Cardiac muscle cell (in vitro differentiated cells and primary cell): Measurements from ENCODE around the gene TEDC1. TPM values are rescaled to one million over a fixed set of nuclear protein-coding genes. Genes with fewer than 3 reads are reported as not detected.

Experiments
- DNase-seq, 2 donors: peaks; one replicate each; pipeline versions ENCODE4 v3.0.0 to v3.0.0-alpha.2; 2010 to 2017; ENCODE audit warnings: low read depth in 1 of 2, low spot score in 1 of 2
- H3K27ac ChIP-seq: fragments of 200-600 bp; sonication (generic); 2 replicates; pipeline ENCODE4 v1.5.1; 2016
- H3K27me3 ChIP-seq: fragments of 200-600 bp; sonication (generic); 2 replicates; pipeline ENCODE4 v1.6.0; 2016; ENCODE audit warnings: control low read depth
- H3K36me3 ChIP-seq: fragments of 200-600 bp; sonication (generic); 2 replicates; pipeline ENCODE4 v1.5.1; 2016; ENCODE audit warnings: control low read depth
- H3K4me1 ChIP-seq: fragments of 200-600 bp; sonication (generic); 2 replicates; pipeline ENCODE4 v1.8.1; 2017; ENCODE audit warnings: low read depth, mild to moderate bottlenecking, mixed run types
- H3K4me3 ChIP-seq: fragments of 200-600 bp; sonication (generic); 2 replicates; pipeline ENCODE4 v1.5.1; 2016; ENCODE audit warnings: mild to moderate bottlenecking
- H3K9me3 ChIP-seq: fragments of 200-600 bp; sonication (generic); 2 replicates; pipeline ENCODE4 v1.5.1; 2017; ENCODE audit warnings: low read depth, mild to moderate bottlenecking, control low read depth
- polyA plus RNA-seq: library from polyadenylated mRNA; unstranded; fragments of >200 nt; fragmentation: Nextera tagmentation; extraction: Ambion mirVana; gene quantifications from 2 replicates; pipeline ENCODE4 v1.2.1, GENCODE V29; 2016
- total RNA-seq: library from RNA; depleted of rRNA; stranded (reverse); fragments of >200 nt; gene quantifications from 2 replicates; pipeline ENCODE4 v1.2.3, GENCODE V29; 2016
- TF ChIP-seq, protein P1 (sequence below): IDR thresholded peaks from 2 replicates; pipeline ENCODE4 v1.5.1; 2012; ENCODE audit warnings: low read depth, mild to moderate bottlenecking, low read length

TEDC1 gene
- total and polyA plus RNA-seq, 2 experiments from 2014 or later: 27.4 to 33.0 TPM

DNA sequence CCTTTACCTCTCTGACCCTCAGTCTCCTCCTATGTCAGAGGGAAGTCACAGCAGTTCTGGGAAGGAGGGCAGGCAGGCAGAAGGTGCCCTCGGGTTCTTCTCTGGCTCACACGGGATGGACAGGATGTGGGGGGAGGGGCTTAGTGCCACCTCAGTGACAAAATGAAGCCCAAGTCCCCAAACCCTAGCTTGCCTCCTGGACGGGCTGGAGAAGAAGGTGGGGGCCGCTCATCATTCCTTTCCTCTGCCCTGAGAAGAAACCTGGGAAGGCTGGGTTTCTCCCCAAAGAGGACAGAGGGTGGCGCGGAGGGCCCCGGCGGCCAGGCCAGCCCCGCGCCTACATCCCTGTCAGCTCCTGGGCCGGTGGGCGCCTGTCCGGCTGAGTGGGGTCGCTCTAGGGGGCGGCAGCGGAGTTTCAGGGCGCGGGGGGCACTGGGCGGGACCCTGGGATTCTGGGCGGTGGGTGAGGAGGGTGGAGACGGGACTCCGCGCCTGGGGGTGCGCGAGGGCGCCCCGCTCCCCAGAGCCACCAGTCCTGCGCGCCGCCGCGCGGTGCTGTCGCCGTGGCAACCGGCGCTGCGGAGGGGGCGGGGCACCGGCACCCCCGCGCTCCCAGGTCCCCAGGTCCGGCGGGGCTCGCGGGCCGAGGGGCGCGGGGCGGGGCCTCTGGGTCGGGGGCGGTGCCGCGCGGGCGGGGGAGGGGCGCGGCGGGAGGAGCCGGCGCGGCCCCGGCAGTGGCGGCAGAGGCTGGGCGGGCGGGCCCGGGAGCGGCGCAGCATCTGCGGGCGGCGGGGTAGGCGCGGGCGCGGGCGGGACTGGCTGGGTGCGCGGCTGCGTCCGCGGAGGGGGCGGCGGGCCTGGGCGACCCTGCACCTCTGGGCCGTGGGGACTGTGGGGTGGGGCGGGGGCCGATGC lies 35.1 kb downstream of the TEDC1 start, which contains the start of gene TMEM121:
Gene TMEM121, plus strand, starts transcription at position 723 of the 915 bp plus-strand sequence. CDS start 2,252 bp downstream, outside the sequence.
- Histone ChIP-seq H3K36me3 (no peaks in the 10 kb centered on the region), H3K27ac (no peak within 1 kb of the TSS), H3K27me3 (no peaks in the 10 kb centered on the region), H3K4me3 (peak within 1 kb of the TSS; percentile 34), H3K9me3 (no peaks in the 10 kb centered on the region), H3K4me1 (no peaks in the 10 kb centered on the region)
- TF ChIP-seq, protein P1, sequence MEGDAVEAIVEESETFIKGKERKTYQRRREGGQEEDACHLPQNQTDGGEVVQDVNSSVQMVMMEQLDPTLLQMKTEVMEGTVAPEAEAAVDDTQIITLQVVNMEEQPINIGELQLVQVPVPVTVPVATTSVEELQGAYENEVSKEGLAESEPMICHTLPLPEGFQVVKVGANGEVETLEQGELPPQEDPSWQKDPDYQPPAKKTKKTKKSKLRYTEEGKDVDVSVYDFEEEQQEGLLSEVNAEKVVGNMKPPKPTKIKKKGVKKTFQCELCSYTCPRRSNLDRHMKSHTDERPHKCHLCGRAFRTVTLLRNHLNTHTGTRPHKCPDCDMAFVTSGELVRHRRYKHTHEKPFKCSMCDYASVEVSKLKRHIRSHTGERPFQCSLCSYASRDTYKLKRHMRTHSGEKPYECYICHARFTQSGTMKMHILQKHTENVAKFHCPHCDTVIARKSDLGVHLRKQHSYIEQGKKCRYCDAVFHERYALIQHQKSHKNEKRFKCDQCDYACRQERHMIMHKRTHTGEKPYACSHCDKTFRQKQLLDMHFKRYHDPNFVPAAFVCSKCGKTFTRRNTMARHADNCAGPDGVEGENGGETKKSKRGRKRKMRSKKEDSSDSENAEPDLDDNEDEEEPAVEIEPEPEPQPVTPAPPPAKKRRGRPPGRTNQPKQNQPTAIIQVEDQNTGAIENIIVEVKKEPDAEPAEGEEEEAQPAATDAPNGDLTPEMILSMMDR: no peak
- peak in 1 of 2 donors; percentile 48 for DNase-seq

DNA sequence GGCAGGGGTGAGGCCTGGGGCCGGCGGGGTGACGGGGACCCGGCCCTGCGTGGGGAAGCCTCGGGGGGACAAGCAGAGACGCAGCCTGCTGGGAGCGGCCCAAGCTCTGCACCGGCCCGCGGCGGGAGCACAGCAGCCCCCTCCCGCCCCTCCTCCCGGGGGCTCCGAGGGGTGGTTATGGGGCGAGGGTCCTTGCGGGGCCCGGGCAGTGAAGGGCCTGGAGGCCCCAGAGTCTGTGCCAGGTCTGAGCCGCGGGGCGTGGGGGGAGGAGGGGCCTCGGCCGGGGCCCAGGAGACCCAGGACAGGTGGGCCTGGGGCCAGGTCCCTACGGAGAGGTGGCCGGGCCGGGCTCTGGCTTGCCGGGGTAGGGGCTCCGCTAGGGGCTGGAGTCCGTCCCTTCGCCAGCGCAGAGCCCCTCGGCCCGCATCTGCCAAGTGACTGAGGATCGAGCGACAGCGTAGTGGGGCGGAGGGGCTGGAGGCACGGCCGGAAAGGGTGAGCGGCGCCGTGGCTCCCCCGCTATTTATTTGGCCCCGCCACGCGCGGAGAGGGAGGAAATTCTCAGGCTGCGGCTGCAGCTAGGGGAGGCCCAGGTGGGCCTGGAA lies 35.8 kb downstream of the TEDC1 start:
- no peaks in the 10 kb centered on the region for H3K9me3 ChIP-seq
- TF ChIP-seq, protein P1: no peak
- H3K27ac ChIP-seq: no peak overlapping the region
- H3K27me3 ChIP-seq: no peaks in the 10 kb centered on the region
- no peaks in the 10 kb centered on the region for H3K4me1 ChIP-seq
- peak overlapping the region; percentile 34 for H3K4me3 ChIP-seq
- DNase-seq: no peak
- H3K36me3 ChIP-seq: no peaks in the 10 kb centered on the region

DNA sequence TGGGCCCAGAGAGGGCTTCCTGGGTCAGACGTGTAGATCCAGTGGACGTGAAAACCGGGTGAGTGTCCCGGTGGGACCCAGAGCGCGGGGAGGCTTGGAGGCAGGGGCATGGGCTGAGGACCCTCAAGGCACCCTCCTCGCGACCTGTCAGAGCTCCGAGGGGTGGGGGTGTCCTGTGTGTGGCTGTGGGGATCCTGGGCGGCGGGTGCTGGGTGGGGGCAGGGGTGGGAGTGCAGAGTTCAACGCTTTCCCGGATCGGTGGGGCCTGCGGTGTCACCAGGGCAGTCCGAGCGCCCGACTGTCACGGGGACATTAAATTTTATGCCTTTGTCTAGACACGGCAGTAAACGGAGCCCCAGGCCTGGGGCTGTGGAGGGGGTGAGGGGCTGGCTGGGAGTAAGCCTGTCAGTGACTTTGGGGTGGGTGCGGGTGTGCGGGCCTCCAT lies 36.4 kb downstream of the TEDC1 start:
- no peaks in the 10 kb centered on the region for H3K27me3 ChIP-seq
- TF ChIP-seq, protein P1: no peak
- H3K4me3 ChIP-seq: no peak overlapping the region
- DNase-seq: no peak
- no peaks in the 10 kb centered on the region for H3K9me3 ChIP-seq
- H3K4me1 ChIP-seq: no peaks in the 10 kb centered on the region
- H3K36me3 ChIP-seq: no peaks in the 10 kb centered on the region
- no peak overlapping the region for H3K27ac ChIP-seq

- peak; percentile 49 to 79 for DNase-seq
- no peaks in the 10 kb centered on the region for H3K36me3 ChIP-seq
- H3K27me3 ChIP-seq: no peaks in the 10 kb centered on the region
- H3K4me1 ChIP-seq: no peaks in the 10 kb centered on the region
- H3K27ac ChIP-seq: no peak overlapping the region
- H3K9me3 ChIP-seq: no peaks in the 10 kb centered on the region
- TF ChIP-seq, protein P1: peak; percentile 75
- H3K4me3 ChIP-seq: no peak overlapping the region
These were observed 37.0 kb downstream of the TEDC1 start for GRCh38 chr14:105527826-105528585.

DNA sequence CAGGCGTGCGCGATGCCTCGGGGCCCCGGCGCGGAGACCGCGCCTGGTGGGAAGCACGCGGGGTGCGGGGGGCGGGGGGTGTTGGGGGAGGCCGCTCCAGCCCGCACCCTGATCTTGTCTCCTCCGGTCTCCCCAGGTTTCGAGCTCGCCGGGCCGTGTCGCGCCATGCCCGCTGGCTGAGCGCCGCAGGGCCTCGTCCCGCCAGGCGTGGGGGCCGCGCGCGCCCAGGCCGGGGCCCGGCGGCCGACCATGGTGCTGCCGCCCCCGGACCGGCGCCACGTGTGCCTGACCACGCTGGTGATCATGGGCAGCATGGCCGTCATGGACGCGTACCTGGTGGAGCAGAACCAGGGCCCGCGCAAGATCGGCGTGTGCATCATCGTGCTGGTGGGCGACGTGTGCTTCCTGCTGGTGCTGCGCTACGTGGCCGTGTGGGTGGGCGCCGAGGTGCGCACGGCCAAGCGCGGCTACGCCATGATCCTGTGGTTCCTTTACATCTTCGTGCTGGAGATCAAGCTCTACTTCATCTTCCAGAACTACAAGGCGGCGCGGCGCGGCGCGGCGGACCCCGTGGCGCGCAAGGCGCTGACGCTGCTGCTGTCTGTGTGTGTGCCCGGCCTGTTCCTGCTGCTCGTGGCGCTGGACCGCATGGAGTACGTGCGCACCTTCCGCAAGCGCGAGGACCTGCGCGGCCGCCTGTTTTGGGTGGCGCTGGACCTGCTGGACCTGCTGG lies 37.7 kb downstream of the TEDC1 start:
- Histone ChIP-seq H3K4me1 (no peaks in the 10 kb centered on the region), H3K4me3 (no peak overlapping the region), H3K36me3 (no peaks in the 10 kb centered on the region), H3K27ac (no peak overlapping the region), H3K9me3 (no peaks in the 10 kb centered on the region), H3K27me3 (no peaks in the 10 kb centered on the region)
- TF ChIP-seq, protein P1: no peak
- peak in 1 of 2 donors; percentile 15 for DNase-seq
